Hindlimb muscle (tissue), 1 donor: ENCODE measurements around the gene CBFB. TPM values are rescaled to one million over a fixed set of nuclear protein-coding genes. Genes with fewer than 3 reads are reported as not detected.
"Not testable (repeated sequence)": the region's sequence is repeated elsewhere in the genome, so short reads cannot be mapped to it uniquely, and the experiment has no call there.

Source experiments
- DNase-seq: peaks from one replicate; pipeline ENCODE4 v3.0.0-alpha.2; 2013
- polyA plus RNA-seq: library from polyadenylated mRNA; unstranded; fragments of 120-200 nt; gene quantifications from one replicate; pipeline ENCODE4 v1.2.1, GENCODE V29; 2013; ENCODE audit not compliant: insufficient read length

The CBFB gene
- polyA plus RNA-seq, 1 donor, result 37.7 TPM

DNA sequence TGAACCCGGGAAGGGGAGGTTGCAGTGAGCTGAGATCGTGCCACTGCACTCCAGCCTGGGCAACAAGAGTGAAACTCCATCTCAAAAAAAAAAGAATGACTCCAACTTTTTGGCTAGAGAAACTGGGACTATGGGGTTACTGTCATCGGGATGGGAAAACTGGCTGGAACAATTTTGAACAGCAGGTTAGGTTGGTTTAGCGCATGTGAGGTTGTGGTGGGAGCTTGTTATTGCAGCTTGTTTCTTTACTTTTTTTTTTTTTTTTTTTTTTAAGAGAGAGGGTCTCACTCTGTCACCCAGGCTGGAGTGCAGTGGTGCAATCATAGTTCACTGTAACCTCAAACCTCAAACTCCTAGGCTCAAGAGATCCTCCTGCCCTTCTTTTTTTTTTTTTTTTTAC is 12.6 kb downstream of the CBFB start:
- not testable (repeated sequence) for DNase-seq

- DNase-seq, result no peak
Measured at GRCh38 chr16:67043420-67043819, 14.5 kb downstream of the CBFB start.

GRCh38 chr16:67050796-67051195 is 21.8 kb downstream of the CBFB start:
- DNase-seq, result no peak

DNA sequence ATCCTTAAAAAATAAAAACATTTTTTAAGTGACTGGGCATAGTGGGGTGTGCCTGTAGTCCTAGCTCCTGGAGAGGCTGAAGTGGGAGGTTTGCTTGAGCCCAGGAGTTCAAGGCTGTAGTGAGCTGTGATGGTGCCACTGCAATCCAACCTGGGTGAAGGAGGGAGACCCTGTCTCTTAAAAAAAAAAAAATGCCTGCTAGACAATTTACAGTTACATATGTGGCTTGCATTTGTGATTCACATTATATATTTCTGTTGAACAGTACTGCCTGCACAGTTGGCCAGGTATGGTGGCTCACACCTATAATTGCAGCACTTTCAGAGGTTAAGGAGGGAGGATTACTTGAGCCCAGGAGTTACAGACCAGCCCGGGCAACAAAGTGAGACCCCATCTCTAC is 23.4 kb downstream of the CBFB start:
- no peak for DNase-seq

GRCh38 chr16:67053767-67054334 is 24.9 kb downstream of the CBFB start:
- DNase-seq, result no peak

GRCh38 chr16:67054901-67055300 is 26.0 kb downstream of the CBFB start:
- DNase-seq, result no peak

GRCh38 chr16:67055712-67056487 is 27.0 kb downstream of the CBFB start:
- no peak for DNase-seq

GRCh38 chr16:67063008-67063407 is 34.1 kb downstream of the CBFB start:
- DNase-seq, result no peak

DNA sequence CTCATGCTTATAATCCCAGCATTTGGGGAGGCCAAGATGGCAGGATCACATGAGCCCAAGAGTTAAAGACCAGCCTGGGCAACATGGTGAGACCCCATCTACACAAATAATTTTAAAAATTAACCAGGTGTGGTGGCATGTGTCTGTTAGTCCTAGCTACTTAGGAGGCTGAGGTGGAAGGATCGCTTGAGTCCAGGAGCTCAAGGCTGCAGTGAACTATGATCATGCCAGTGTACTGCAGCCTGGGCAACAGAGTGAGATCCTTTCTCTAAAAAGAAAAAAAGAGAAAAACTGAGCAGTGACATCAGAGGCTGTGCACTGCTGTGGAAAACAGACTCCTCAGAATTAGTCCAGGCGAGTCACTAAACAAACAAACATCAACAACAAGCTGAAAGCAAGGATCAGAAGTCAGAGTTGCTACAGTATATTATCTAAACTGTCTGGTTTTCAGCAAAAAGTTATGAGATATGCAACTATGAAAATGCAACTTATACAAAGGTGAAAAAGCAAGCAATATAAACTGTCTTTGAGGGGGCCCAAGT is 39.3 kb downstream of the CBFB start:
- DNase-seq, result no peak

DNA sequence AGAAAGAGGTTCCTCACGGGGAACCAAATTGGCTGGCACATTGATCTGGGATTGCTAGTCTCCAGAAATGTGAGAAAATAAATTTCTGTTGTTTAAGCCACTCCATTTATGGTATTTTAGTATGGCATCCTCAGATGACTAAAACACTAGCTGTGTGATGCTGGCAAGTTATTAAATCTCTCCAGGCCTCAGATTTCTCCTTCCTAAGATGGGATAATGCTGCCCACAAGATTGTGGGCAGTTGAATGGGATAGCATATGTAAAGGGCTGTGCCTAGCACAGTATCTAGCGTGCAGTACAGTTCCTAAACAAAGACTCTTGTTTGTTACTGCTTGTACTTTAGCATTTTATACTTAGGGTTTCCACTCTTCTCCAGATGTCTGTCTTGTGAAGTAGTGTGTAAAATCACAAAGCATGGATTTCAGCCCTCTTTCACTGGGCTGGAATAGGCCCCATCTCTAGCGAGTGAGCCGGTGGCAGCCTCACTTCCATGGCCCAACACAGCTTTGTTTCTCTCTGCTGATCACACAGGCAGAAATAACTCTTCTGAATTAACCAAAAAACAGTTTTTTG is 42.6 kb downstream of the CBFB start:
- no peak for DNase-seq

DNA sequence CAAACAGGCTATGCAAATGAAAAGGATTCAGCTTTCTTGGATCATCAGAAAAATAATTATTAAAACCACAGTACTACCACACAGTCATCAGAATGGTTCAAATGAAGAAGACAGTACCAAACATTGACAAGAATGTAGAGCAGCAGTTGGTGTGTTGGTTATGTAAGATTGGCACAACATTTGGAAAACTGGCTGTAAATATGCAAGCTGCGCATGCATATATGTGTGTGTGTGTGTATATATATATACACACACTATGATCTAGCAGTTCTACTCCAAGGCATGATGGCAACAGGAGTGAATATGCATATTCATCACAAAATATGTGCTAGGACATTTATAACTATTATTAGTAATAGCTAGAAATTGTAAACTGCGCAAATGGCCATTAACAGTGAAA is 46.4 kb downstream of the CBFB start:
- no peak for DNase-seq

DNA sequence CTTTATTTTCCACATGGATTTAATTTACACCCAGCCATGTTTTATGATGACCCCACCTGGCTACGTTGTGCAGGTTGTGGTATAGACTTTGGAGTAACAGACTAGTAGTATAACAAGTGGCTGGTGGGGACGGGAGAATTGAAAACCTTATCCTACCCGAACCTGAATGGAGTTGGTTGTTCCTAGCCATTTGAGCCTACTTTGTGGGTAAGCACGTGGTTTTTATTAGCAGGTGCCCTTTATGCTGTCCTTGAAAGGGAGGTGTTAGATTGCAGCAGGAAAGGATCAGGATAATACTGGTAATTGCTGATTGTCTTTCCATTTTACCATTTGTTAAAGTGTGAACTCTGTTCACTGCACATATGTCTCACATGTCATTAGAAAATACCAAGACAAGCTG is 48.9 kb downstream of the CBFB start:
- no peak for DNase-seq

- DNase-seq, result no peak
Measured at GRCh38 chr16:67082100-67082499, 53.2 kb downstream of the CBFB start.

- no peak for DNase-seq
Measured at GRCh38 chr16:67082891-67083290, 53.9 kb downstream of the CBFB start.

DNA sequence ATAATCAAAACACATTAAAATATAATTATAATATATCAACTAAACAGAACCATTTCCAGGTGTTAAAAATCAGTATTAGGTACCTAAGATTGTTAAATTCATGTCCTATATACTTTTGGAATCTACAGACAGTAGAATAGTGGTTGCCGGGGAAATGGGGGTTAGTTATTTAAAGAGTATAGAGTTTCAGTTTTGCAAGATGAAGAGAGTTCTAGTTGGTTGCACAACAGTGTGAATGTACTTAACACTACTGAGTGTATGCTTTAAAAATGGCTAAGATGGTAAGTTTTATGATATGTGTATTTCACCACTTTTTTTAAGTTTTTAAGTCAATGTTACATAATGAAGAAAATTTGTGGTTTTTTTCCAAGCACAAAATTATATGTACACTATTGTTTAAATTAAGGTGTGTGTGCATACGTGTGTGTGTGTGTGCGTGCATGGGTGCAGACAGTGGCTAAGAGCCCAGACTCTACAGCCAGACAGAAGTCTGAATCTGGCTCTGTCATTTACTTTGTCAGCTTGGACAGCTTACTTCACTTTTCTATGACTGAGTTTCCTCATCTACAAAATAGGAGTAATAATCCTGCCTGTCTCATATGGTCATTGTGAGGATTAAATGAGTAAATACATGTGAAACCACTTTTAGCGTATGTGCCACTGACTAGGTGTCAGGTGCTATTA is 55.5 kb downstream of the CBFB start:
- DNase-seq, result no peak

DNA sequence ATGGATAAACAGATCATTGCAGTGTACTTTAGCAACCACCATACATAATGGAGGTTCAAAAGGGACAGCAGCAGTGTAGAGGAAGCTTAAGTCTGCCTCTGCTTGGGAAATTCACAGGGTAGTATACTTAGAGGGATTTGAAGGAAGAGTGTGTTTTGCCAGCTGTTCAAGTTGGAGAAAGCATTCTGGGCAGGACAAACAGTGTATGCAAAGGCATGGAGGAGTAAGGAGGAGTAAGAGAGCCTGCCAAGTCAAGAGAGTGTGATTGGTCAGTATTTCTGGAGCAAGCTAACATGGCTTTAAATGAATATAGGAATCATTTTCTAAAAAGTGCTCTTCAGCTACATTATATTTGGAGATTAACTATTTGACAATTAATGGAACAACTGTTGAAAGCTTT is 57.9 kb downstream of the CBFB start:
- peak; percentile 51 for DNase-seq

- DNase-seq, result no peak
Measured at GRCh38 chr16:67087291-67087690, 58.3 kb downstream of the CBFB start.

DNA sequence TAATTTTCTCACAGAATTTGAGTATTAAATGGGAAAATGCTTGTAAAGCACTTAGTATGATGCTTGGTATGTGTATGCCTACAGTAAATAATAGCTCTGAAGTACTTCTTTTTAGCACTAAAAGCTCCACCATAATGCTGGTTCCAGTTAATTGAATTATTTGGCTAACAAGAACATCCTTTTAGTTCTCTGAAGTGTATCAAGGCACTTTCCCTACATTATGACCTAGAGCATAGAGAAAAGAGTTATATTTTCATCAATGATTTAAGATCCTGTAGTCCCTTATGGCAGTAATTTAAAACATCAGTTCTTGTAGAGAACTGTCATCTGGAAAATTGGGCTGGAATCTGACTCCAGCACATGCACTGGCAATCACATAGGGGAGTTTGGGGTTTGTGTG is 58.9 kb downstream of the CBFB start:
- no peak for DNase-seq

DNA sequence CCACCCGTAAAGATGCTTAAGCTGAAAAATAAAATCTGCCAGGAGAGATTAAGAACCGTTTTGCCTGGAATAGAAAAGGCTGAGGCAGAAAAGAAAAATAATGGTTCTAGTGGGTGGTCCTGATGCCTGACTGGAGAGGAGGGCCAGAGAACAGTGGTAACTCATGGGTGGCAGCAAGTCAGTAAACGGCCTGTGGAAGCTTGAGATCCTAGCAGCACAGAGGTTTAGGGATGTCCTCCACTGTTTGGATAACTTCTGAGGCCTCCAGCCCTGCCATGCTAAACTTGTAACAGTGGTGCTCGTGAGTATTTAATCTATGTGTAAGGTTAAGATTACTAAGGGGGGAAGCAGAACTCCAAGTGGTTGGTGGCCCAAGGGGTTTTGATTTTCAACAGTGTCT is 59.6 kb downstream of the CBFB start:
- DNase-seq, result peak; percentile 15

DNA sequence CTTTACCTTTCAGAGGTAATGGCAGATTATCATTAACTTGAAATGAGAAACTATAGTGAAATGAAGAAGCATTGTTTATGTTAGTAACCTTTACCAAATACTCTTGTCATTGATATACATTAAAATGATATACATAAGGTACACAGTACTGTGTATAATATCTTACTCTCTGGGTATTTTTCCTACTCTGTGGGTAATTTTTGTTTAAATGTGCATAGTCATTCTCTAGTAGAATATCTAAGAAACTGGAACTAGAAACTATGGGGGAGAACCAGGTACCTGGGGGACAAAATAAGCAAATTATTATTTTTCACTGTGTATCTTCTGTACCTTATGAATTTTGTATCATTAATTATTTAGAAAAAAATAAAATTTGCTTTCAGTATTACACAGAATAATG is 60.2 kb downstream of the CBFB start:
- no peak for DNase-seq

- peak; percentile 38 for DNase-seq
Measured at GRCh38 chr16:67091906-67092566, 63.1 kb downstream of the CBFB start.

GRCh38 chr16:67093098-67093726 is 64.3 kb downstream of the CBFB start:
- DNase-seq, result no peak
